A549 treated with AZD2906 at 1 μM for 4 hours (cell line): ENCODE measurements around the gene KRTAP4-11. TPM values are rescaled to one million over a fixed set of nuclear protein-coding genes. Genes with fewer than 3 reads are reported as not detected.

Experiments used
- total RNA-seq: library from RNA; stranded (reverse); fragments of 200-300 nt; extraction: Qiagen RNA extraction; gene quantifications from 5 replicates; pipeline ENCODE4 v1.2.3, GENCODE V29; 2022

The KRTAP4-11 gene
- not detected in 5 replicates for total RNA-seq

GRCh38 chr17:41117846-41118386, at the start of gene KRTAP4-11:
Gene KRTAP4-11 (minus strand): TSS chr17:41118373. CDS start chr17:41118315, 58 bp downstream.

GRCh38 chr17:41160648-41161047, 42.5 kb upstream of the KRTAP4-11 start, which contains the start of gene KRTAP4-4:
Gene KRTAP4-4 (minus strand): TSS chr17:41160748. CDS start chr17:41160691, 57 bp downstream.

GRCh38 chr17:41149652-41149985, 31.4 kb upstream of the KRTAP4-11 start, which contains the start of gene KRTAP4-5:
Gene KRTAP4-5 (minus strand): TSS chr17:41149825. CDS start chr17:41149767, 58 bp downstream.

GRCh38 chr17:41140360-41141131, 22.4 kb upstream of the KRTAP4-11 start, which contains the start of gene KRTAP4-6:
Gene KRTAP4-6 (minus strand): TSS chr17:41140544. CDS start chr17:41140487, 57 bp downstream.

DNA sequence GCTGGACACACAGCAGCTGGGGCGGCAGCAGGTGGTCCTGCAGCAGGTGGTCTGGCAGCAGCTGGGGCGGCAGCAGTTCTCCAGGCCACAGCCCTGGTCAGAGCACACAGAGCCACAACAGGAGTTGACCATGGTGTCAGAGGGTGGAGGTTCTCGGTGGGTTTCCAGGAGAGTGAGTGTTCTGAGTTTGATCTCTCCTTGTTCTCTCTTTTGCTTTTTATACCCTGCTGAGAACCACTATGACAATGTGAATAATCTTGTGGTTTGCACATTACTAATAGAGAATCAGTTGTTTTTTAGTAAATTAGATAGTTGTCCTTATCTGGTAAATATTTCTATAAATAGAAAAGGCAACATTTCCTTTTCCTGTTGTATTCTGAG, 5.8 kb upstream of the KRTAP4-11 start, which contains the start of gene KRTAP4-12:
TSS of gene KRTAP4-12 (minus strand) at position 192 of the 381 bp plus-strand sequence. CDS start at position 132, 60 bp downstream.

GRCh38 chr17:41105347-41105746, 12.8 kb downstream of the KRTAP4-11 start, which contains the start of gene KRTAP4-9:
Gene KRTAP4-9 (plus strand): TSS chr17:41105389. CDS start chr17:41105389, 0 bp downstream.

DNA sequence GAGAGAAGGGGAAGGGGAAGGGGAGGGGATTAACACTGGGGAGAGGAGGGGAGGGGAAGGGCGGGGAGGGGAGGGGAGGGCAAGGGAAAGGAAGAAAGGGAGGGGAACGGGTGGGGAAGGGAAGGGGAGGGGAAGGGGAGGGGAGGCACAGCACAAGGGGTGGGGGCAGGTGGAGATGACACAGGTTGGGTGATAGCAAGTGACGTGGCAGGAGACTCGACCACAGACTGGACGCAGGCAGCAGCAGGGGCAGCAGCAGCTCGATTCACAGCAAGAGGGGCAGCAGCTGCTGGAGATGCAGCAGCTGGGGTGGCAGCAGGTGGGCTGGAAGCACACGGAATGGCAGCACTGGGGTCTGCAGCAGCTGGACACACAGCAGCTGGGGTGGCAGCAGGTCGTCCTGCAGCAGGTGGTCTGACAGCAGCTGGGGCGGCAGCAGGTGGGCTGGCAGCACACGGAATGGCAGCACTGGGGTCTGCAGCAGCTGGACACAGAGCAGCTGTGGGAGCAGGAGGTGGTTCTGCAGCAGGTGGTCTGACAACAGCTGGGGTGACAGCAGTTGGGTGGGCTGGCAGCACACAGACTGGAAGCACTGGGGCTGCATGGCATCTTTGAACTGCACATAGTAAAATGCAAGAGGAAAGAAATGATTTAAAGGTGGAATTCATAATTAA, 16.4 kb downstream of the KRTAP4-11 start, which contains the start of gene KRTAP4-16:
TSS of gene KRTAP4-16 (minus strand) at position 624 of the 674 bp plus-strand sequence. CDS start at position 624, 0 bp downstream.

DNA sequence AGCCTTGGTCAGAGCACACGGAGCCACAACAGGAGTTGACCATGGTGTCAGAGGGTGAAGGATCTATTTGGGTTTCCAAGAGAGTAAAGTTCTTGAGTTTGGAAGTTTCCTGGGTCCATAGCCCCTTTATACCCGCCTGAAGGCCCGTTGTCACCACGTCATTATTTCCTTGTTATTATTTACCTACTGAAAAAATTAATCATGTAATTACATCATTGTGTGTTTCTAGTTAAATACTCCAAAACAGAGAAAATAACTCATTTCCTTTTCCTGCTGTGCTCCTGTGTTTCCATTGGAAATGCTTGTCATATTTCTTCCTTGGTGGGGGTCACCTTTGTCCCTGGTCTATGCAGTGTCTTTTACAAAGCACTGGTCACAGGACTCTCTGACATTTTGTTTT, 20.1 kb downstream of the KRTAP4-11 start, which contains the start of gene KRTAP4-8:
TSS of gene KRTAP4-8 (minus strand) at position 101 of the 400 bp plus-strand sequence. CDS start at position 43, 58 bp downstream.

DNA sequence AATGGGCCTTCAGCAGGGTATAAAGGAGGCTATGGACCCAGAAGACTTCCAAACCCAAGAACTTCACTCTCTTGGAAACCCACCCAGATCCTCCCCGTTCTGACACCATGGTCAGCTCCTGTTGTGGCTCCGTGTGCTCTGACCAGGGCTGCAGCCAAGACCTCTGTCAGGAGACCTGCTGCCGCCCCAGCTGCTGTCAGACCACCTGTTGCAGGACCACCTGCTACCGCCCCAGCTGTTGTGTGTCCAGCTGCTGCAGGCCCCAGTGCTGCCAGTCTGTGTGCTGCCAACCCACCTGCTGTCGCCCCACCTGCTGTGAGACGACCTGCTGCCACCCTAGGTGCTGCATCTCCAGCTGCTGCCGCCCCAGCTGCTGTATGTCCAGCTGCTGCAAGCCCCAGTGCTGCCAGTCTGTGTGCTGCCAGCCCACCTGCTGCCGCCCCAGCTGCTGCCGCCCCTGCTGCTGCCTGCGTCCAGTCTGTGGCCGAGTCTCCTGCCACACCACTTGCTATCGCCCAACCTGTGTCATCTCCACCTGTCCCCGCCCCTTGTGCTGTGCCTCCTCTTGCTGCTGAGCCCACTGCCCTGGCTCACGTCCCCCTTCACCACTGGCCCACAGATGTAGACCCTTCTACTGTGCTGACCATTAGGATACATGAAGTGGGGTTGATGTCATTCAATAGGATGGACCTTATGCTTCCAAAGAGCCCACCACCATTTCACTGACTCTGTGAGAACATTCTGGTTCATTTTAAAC, 33.9 kb downstream of the KRTAP4-11 start, which contains the start of gene KRTAP4-7:
TSS of gene KRTAP4-7 (plus strand) at position 51 of the 757 bp plus-strand sequence. CDS start at position 108, 57 bp downstream.

Other genes starting within 250 kb of the KRTAP4-11 start
- 0.11 to 0.30 TPM (median 0.23 TPM) in 5 replicates for gene KRT20, start 233.1 kb downstream of the KRTAP4-11 start, total RNA-seq
- 0.08 to 0.14 TPM (median 0.10 TPM) in 4 of 5 replicates, not detected in the other for gene KRT23, start 180.7 kb downstream of the KRTAP4-11 start, total RNA-seq
- not detected in 5 replicates for gene KRT39, start 151.4 kb downstream of the KRTAP4-11 start, total RNA-seq
- not detected in 5 replicates for gene KRT40, start 134.0 kb downstream of the KRTAP4-11 start, total RNA-seq
- not detected in 5 replicates for gene KRTAP3-3, start 124.2 kb downstream of the KRTAP4-11 start, total RNA-seq
- 0.20 to 0.57 TPM (median 0.29 TPM) in 5 replicates for gene KRTAP3-2, start 118.5 kb downstream of the KRTAP4-11 start, total RNA-seq
- gene KRTAP3-1, start 109.2 kb downstream of the KRTAP4-11 start, total RNA-seq: not detected in 5 replicates
- gene KRTAP1-5, start 91.2 kb downstream of the KRTAP4-11 start, total RNA-seq: not detected in 5 replicates
- gene KRTAP1-4, start 88.2 kb downstream of the KRTAP4-11 start, total RNA-seq: not detected in 5 replicates
- gene KRTAP1-3, start 83.5 kb downstream of the KRTAP4-11 start, total RNA-seq: not detected in 5 replicates
- gene KRTAP1-1, start 76.9 kb downstream of the KRTAP4-11 start, total RNA-seq: not detected in 5 replicates
- not detected in 5 replicates for gene KRTAP2-1, start 71.1 kb downstream of the KRTAP4-11 start, total RNA-seq
- not detected in 5 replicates for gene KRTAP2-2, start 63.1 kb downstream of the KRTAP4-11 start, total RNA-seq
- 0.18 TPM in 1 of 5 replicates, not detected in the others for gene KRTAP2-3, start 58.3 kb downstream of the KRTAP4-11 start, total RNA-seq
- not detected in 5 replicates for gene KRTAP2-4, start 52.5 kb downstream of the KRTAP4-11 start, total RNA-seq
- not detected in 5 replicates for gene KRTAP4-7, start 34.2 kb downstream of the KRTAP4-11 start, total RNA-seq
- not detected in 5 replicates for gene KRTAP4-8, start 20.2 kb downstream of the KRTAP4-11 start, total RNA-seq
- gene KRTAP4-16, start 16.2 kb downstream of the KRTAP4-11 start, total RNA-seq: not detected in 5 replicates
- gene KRTAP4-9, start 13.0 kb downstream of the KRTAP4-11 start, total RNA-seq: not detected in 5 replicates
- not detected in 5 replicates for gene KRTAP4-12, start 5.8 kb upstream of the KRTAP4-11 start, total RNA-seq
- gene KRTAP4-6, start 22.2 kb upstream of the KRTAP4-11 start, total RNA-seq: not detected in 5 replicates
- gene KRTAP4-5, start 31.5 kb upstream of the KRTAP4-11 start, total RNA-seq: not detected in 5 replicates
- not detected in 5 replicates for gene KRTAP4-4, start 42.4 kb upstream of the KRTAP4-11 start, total RNA-seq
- gene KRTAP4-3, start 49.8 kb upstream of the KRTAP4-11 start, total RNA-seq: not detected in 5 replicates
- not detected in 5 replicates for gene KRTAP4-2, start 59.8 kb upstream of the KRTAP4-11 start, total RNA-seq
- 0.08 to 0.13 TPM in 2 of 5 replicates, not detected in the others for gene KRTAP4-1, start 66.5 kb upstream of the KRTAP4-11 start, total RNA-seq
- not detected in 5 replicates for gene KRTAP9-1, start 71.5 kb upstream of the KRTAP4-11 start, total RNA-seq
- not detected in 5 replicates for gene KRTAP9-2, start 108.3 kb upstream of the KRTAP4-11 start, total RNA-seq
- gene KRTAP9-3, start 114.1 kb upstream of the KRTAP4-11 start, total RNA-seq: not detected in 5 replicates
- gene KRTAP9-8, start 119.6 kb upstream of the KRTAP4-11 start, total RNA-seq: not detected in 5 replicates
- gene KRTAP9-4, start 131.3 kb upstream of the KRTAP4-11 start, total RNA-seq: not detected in 5 replicates
- not detected in 5 replicates for gene KRTAP9-9, start 137.0 kb upstream of the KRTAP4-11 start, total RNA-seq
- not detected in 5 replicates for gene KRTAP9-6, start 147.0 kb upstream of the KRTAP4-11 start, total RNA-seq
- gene KRTAP9-7, start 157.3 kb upstream of the KRTAP4-11 start, total RNA-seq: not detected in 5 replicates
- not detected in 5 replicates for gene KRTAP29-1, start 184.5 kb upstream of the KRTAP4-11 start, total RNA-seq
- gene KRTAP16-1, start 190.9 kb upstream of the KRTAP4-11 start, total RNA-seq: not detected in 5 replicates
- not detected in 5 replicates for gene KRTAP17-1, start 197.3 kb upstream of the KRTAP4-11 start, total RNA-seq
- not detected in 5 replicates for gene KRT33A, start 232.5 kb upstream of the KRTAP4-11 start, total RNA-seq